H9 (cell line): Measurements from ENCODE around the gene RNU6-9. TPM values are rescaled to one million over a fixed set of nuclear protein-coding genes. Genes with fewer than 3 reads are reported as not detected.

ENCODE experiments used
- DNase-seq: peaks from one replicate; pipeline ENCODE4 v3.0.0-alpha.2; 2017
- H2AFZ ChIP-seq: one replicate; pipeline ENCODE4 v1.6.1; 2013; ENCODE audit warnings: mild to moderate bottlenecking, low read length, control low read depth, moderate library complexity
- H2AK5ac ChIP-seq: 2 replicates; pipeline ENCODE4 v1.6.1; 2013; ENCODE audit warnings: low read length, control low read depth, mixed read lengths; ENCODE audit not compliant: insufficient read length
- H2BK120ac ChIP-seq: one replicate; pipeline ENCODE4 v1.6.1; 2013; ENCODE audit warnings: low read depth, mild to moderate bottlenecking, low read length, control low read depth, inconsistent platforms; ENCODE audit not compliant: poor library complexity, severe bottlenecking
- H2BK12ac ChIP-seq: 2 replicates; pipeline ENCODE4 v1.6.1; 2013; ENCODE audit warnings: low read length, control low read depth, mixed read lengths, low read depth; ENCODE audit not compliant: insufficient read length
- H2BK15ac ChIP-seq: 2 replicates; pipeline ENCODE4 v1.6.1; 2013; ENCODE audit warnings: low read depth, low read length, control low read depth
- H2BK20ac ChIP-seq: one replicate; pipeline ENCODE4 v1.6.1; 2013; ENCODE audit warnings: low read depth, mild to moderate bottlenecking, low read length, control low read depth, inconsistent platforms; ENCODE audit not compliant: poor library complexity, severe bottlenecking
- H2BK5ac ChIP-seq: 2 replicates; pipeline ENCODE4 v1.6.1; 2013; ENCODE audit warnings: low read length, control low read depth, mixed read lengths; ENCODE audit not compliant: insufficient read length
- H3K14ac ChIP-seq: 2 replicates; pipeline ENCODE4 v1.6.1; 2013; ENCODE audit warnings: low read length, control low read depth; ENCODE audit not compliant: insufficient read depth
- H3K18ac ChIP-seq: 2 replicates; pipeline ENCODE4 v1.6.1; 2013; ENCODE audit warnings: low read depth, mild to moderate bottlenecking, mixed read lengths, low read length, control low read depth; ENCODE audit not compliant: insufficient read length
- H3K23ac ChIP-seq: 2 replicates; pipeline ENCODE4 v1.6.1; 2013; ENCODE audit warnings: low read length, control low read depth, mixed read lengths, low read depth; ENCODE audit not compliant: insufficient read length
- H3K23me2 ChIP-seq: 2 replicates; pipeline ENCODE4 v1.6.1; 2013; ENCODE audit warnings: low read depth, mild to moderate bottlenecking, mixed read lengths, low read length, control low read depth; ENCODE audit not compliant: insufficient read length, poor library complexity, severe bottlenecking
- H3K27ac ChIP-seq: 2 replicates; pipeline ENCODE4 v1.5.1; 2013; ENCODE audit warnings: low read length, control low read depth, mixed read lengths, low read depth; ENCODE audit not compliant: insufficient read length
- H3K27me3 ChIP-seq: 2 replicates; pipeline ENCODE4 v1.6.1; 2013; ENCODE audit warnings: low read length, control low read depth, inconsistent platforms; ENCODE audit not compliant: insufficient read depth
- H3K4ac ChIP-seq: 2 replicates; pipeline ENCODE4 v1.6.1; 2013; ENCODE audit warnings: low read depth, mild to moderate bottlenecking, control low read depth, inconsistent platforms, low read length, moderate library complexity
- H3K4me1 ChIP-seq: 2 replicates; pipeline ENCODE4 v1.6.1; 2013; ENCODE audit warnings: low read length, control low read depth, inconsistent platforms; ENCODE audit not compliant: insufficient read depth
- H3K4me2 ChIP-seq: 2 replicates; pipeline ENCODE4 v1.6.1; 2013; ENCODE audit warnings: low read length, control low read depth, mixed read lengths; ENCODE audit not compliant: insufficient read length, insufficient read depth
- H3K56ac ChIP-seq: 2 replicates; pipeline ENCODE4 v1.6.1; 2013; ENCODE audit warnings: low read depth, mild to moderate bottlenecking, mixed read lengths, low read length, control low read depth; ENCODE audit not compliant: insufficient read length
- H3K79me1 ChIP-seq: 2 replicates; pipeline ENCODE4 v1.6.1; 2013; ENCODE audit warnings: low read depth, mild to moderate bottlenecking, moderate library complexity, low read length, control low read depth, inconsistent platforms; ENCODE audit not compliant: insufficient read depth, poor library complexity, severe bottlenecking
- H3K79me2 ChIP-seq: 2 replicates; pipeline ENCODE4 v1.6.1; 2013; ENCODE audit warnings: low read length, control low read depth, inconsistent platforms; ENCODE audit not compliant: insufficient read depth
- H3K9ac ChIP-seq: 2 replicates; pipeline ENCODE4 v1.6.1; 2013; ENCODE audit warnings: low read length, control low read depth, mixed read lengths; ENCODE audit not compliant: insufficient read length; ENCODE audit errors: extremely low read depth
- H3K9me3 ChIP-seq: one replicate; pipeline ENCODE4 v1.6.1; 2013; ENCODE audit warnings: low read depth, low read length, inconsistent platforms; ENCODE audit not compliant: control insufficient read depth
- H3T11ph ChIP-seq: one replicate; pipeline ENCODE4 v1.6.1; 2013; ENCODE audit warnings: mild to moderate bottlenecking, low read length, control low read depth, inconsistent platforms
- H4K20me1 ChIP-seq: one replicate; pipeline ENCODE4 v1.6.1; 2013; ENCODE audit not compliant: control insufficient read depth, insufficient read length, insufficient read depth
- H4K5ac ChIP-seq: 2 replicates; pipeline ENCODE4 v1.6.1; 2013; ENCODE audit warnings: low read depth, mild to moderate bottlenecking, mixed read lengths, low read length, control low read depth; ENCODE audit not compliant: insufficient read length
- H4K8ac ChIP-seq: replicated peaks from 2 replicates; pipeline ENCODE4 v1.6.1; 2013; ENCODE audit warnings: low read length, control low read depth, mixed read lengths, low read depth; ENCODE audit not compliant: insufficient read length
- H4K91ac ChIP-seq: 2 replicates; pipeline ENCODE4 v1.6.1; 2013; ENCODE audit warnings: low read depth, mild to moderate bottlenecking, moderate library complexity, mixed read lengths, low read length, control low read depth; ENCODE audit not compliant: insufficient read length
- H3K27ac Mint-ChIP-seq, 3 experiments: 2 replicates in 2 of 3; 3 replicates in 1 of 3; pipeline ENCODE4 v1.8.0; 2020 to 2021; ENCODE audit warnings: mixed read lengths in 3 of 3, mild to moderate bottlenecking in 1 of 3, moderate library complexity in 1 of 3
- H3K27me3 Mint-ChIP-seq: 2 replicates; pipeline ENCODE4 v1.8.0; 2021; ENCODE audit warnings: low read depth, mild to moderate bottlenecking, moderate library complexity, mixed read lengths
- H3K36me3 Mint-ChIP-seq, 3 experiments: 2 replicates in 2 of 3; 3 replicates in 1 of 3; pipeline ENCODE4 v1.8.0; 2020 to 2021; ENCODE audit warnings: low read depth in 3 of 3, mixed read lengths in 3 of 3; ENCODE audit not compliant: insufficient read depth in 1 of 3
- H3K4me1 Mint-ChIP-seq, 2 experiments: 2 replicates each; pipeline ENCODE4 v1.8.0; 2020; ENCODE audit warnings: mixed read lengths in 2 of 2
- H3K4me3 Mint-ChIP-seq, 2 experiments: 2 replicates in 1 of 2; 3 replicates in 1 of 2; pipeline ENCODE4 v1.8.0; 2020 to 2021; ENCODE audit warnings: mild to moderate bottlenecking in 2 of 2, mixed read lengths in 2 of 2, moderate library complexity in 1 of 2
- H3K9me3 Mint-ChIP-seq, 2 experiments: 2 replicates in 1 of 2; 3 replicates in 1 of 2; pipeline ENCODE4 v1.8.0; 2020; ENCODE audit warnings: mild to moderate bottlenecking in 2 of 2, mixed read lengths in 2 of 2, moderate library complexity in 1 of 2
- WGBS: extraction: QIAGEN DNeasy Blood & Tissue Kit; methylation state at CpG from one replicate; pipeline ENCODE4 v1.1.7; 2013; ENCODE audit warnings: missing lambda C conversion rate, low lambda C conversion rate, mixed read lengths; ENCODE audit not compliant: insufficient read length; ENCODE audit errors: extremely low coverage; 5-methylcytosine and 5-hydroxymethylcytosine counted together
- total RNA-seq: library from RNA; stranded (reverse); gene quantifications from 2 replicates; pipeline ENCODE4 v1.2.1, GENCODE V29; 2021
- TF ChIP-seq, protein P1 (sequence below): fragments of 200-600 bp; sonication (generic); conservative IDR thresholded peaks from 3 replicates; pipeline ENCODE4 v1.8.0; 2021; ENCODE audit warnings: antibody characterized with exemption, mild to moderate bottlenecking

The RNU6-9 gene
- total RNA-seq, 1 experiment from 2014 or later, result not detected

DNA sequence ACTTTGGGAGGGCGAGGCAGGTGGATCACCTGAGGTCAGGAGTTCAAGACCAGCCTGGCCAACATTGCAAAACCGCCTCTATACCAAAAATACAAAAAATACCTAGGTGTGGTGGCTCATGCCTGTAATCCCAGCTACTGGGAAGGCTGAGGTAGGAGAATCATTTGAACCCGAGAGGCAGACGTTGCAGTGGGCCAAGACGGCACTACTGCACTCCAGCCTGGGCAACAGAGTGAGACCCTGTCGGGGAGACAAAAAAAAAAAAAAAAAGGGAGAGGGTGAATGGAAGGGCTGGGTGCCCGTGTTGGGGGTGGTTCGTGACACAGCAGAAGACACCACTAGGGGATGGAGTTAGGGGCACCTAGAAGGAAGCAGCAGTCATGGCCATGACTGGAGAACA, 23.0 kb upstream of the RNU6-9 start:
- Histone ChIP-seq H3K4me1 (no peaks in the 10 kb centered on the region), H4K20me1 (no peaks in the 10 kb centered on the region), H3K18ac (no peak overlapping the region), H2BK15ac (no peak overlapping the region), H2AFZ (no peak overlapping the region), H3T11ph (no peak overlapping the region), H3K23ac (no peak overlapping the region), H2AK5ac (no peak overlapping the region), H3K9ac (no peak overlapping the region), H2BK12ac (no peak overlapping the region), H2BK20ac (no peak overlapping the region), H2BK5ac (no peak overlapping the region), H3K14ac (no peak overlapping the region), H3K56ac (no peak overlapping the region), H3K79me2 (no peaks in the 10 kb centered on the region), H3K4ac (no peak overlapping the region), H4K8ac (no peak overlapping the region), H3K23me2 (no peaks in the 10 kb centered on the region), H4K91ac (no peak overlapping the region), H3K79me1 (no peaks in the 10 kb centered on the region), H3K27me3 (no peaks in the 10 kb centered on the region), H2BK120ac (no peak overlapping the region), H3K9me3 (no peaks in the 10 kb centered on the region), H4K5ac (no peak overlapping the region), H3K27ac (no peak overlapping the region), H3K4me2 (no peak overlapping the region)
- peak overlapping the region in 1 of 2 experiments; percentile 66; a peak in 2 of 5 replicates for H3K4me3 Mint-ChIP-seq
- H3K9me3 Mint-ChIP-seq, result peaks cover 6 to 7% of the 10 kb centered on the region in 2 experiments
- peak overlapping the region in 1 of 3 experiments; percentile 77; a peak in 2 of 7 replicates for H3K27ac Mint-ChIP-seq
- TF ChIP-seq, protein P1, sequence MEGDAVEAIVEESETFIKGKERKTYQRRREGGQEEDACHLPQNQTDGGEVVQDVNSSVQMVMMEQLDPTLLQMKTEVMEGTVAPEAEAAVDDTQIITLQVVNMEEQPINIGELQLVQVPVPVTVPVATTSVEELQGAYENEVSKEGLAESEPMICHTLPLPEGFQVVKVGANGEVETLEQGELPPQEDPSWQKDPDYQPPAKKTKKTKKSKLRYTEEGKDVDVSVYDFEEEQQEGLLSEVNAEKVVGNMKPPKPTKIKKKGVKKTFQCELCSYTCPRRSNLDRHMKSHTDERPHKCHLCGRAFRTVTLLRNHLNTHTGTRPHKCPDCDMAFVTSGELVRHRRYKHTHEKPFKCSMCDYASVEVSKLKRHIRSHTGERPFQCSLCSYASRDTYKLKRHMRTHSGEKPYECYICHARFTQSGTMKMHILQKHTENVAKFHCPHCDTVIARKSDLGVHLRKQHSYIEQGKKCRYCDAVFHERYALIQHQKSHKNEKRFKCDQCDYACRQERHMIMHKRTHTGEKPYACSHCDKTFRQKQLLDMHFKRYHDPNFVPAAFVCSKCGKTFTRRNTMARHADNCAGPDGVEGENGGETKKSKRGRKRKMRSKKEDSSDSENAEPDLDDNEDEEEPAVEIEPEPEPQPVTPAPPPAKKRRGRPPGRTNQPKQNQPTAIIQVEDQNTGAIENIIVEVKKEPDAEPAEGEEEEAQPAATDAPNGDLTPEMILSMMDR, result no peak
- no peak for DNase-seq
- WGBS, result no CpG with 5 or more reads among the region's 8 CpGs
- H3K4me1 Mint-ChIP-seq, result peaks cover 8 to 22% of the 10 kb centered on the region in 2 experiments
- no peaks in the 10 kb centered on the region; the same call in 1 of the 2 replicates for H3K27me3 Mint-ChIP-seq
- peaks cover 22 to 51% (median 40%) of the 10 kb centered on the region in 3 experiments for H3K36me3 Mint-ChIP-seq
